HepG2 (cell line): ENCODE measurements around the gene LURAP1L. TPM values are rescaled to one million over a fixed set of nuclear protein-coding genes. Genes with fewer than 3 reads are reported as not detected.

ENCODE experiments used
- polyA plus RNA-seq, 8 experiments: library from polyadenylated mRNA; depleted of rRNA in 3 of 8; stranded (reverse) in 7 of 8; unstranded in 1 of 8; fragments of >200 nt; fragmentation: Illumina TruSeq in 4 of 8; extraction: Trizol in 4 of 8; gene quantifications; 2 replicates each; pipeline versions ENCODE4 v1.2.1 to v1.2.3, GENCODE V29; 2011 to 2016; ENCODE audit warnings: low read depth in 4 of 8, missing spikeins in 1 of 8, mixed read lengths in 1 of 8; ENCODE audit not compliant: insufficient read depth in 1 of 8
- small RNA-seq, 3 experiments: library from RNA; depleted of rRNA; stranded (forward); fragments of <200 nt; gene quantifications; one replicate each; pipeline ENCODE3, GENCODE V24; 2012; ENCODE audit warnings: low read depth in 2 of 3, low replicate concordance in 1 of 3; ENCODE audit not compliant: insufficient read length in 3 of 3, insufficient read depth in 2 of 3
- total RNA-seq, 5 experiments: library from RNA; depleted of rRNA; stranded (reverse); fragments of >200 nt; fragmentation: Illumina TruSeq; extraction: Trizol; gene quantifications; 2 replicates each; pipeline ENCODE4 v1.2.3, GENCODE V29; 2016; ENCODE audit warnings: low read depth in 1 of 5

LURAP1L gene
- total and polyA plus RNA-seq, 2 of the 13 experiments (the other 11 are each of a cell fraction or from before 2014, with no cell fraction given): 6.7 to 16.6 TPM

Small RNAs within 50 kb of the gene (small RNA-seq; reads per million reads assigned to genes)
- gene RN7SL849P: 0 reads per million in 3 experiments

Other genes with a start within 250 kb of the LURAP1L start
- gene TYRP1, start 81.6 kb upstream of the LURAP1L start, total RNA-seq (2016; rRNA removed; fragmentation: Illumina TruSeq; extraction: Trizol): 0.28 TPM in 1 of 2 replicates, not detected in the other
- gene TYRP1, start 81.6 kb upstream of the LURAP1L start, polyA plus RNA-seq (2011; rRNA removed): 0.04 TPM in 1 of 2 replicates, not detected in the other